Neuronal stem cell (in vitro differentiated cells): ENCODE results near the gene KIR3DL2.

Experiments
- DNase-seq: peaks from one replicate; pipeline ENCODE4 v3.0.0-alpha.2; 2013; ENCODE audit warnings: low spot score
- H2AFZ ChIP-seq: one replicate; pipeline ENCODE4 v1.6.1; 2013; ENCODE audit warnings: mild to moderate bottlenecking, low read length, inconsistent platforms
- H2AK5ac ChIP-seq: 2 replicates; pipeline ENCODE4 v1.6.1; 2013; ENCODE audit warnings: low read depth, mild to moderate bottlenecking, inconsistent platforms, low read length, moderate library complexity, mixed read lengths
- H2BK120ac ChIP-seq: 2 replicates; pipeline ENCODE4 v1.6.1; 2013; ENCODE audit warnings: low read depth, mild to moderate bottlenecking, inconsistent platforms, low read length, moderate library complexity, mixed read lengths
- H2BK12ac ChIP-seq: one replicate; pipeline ENCODE4 v1.6.1; 2013; ENCODE audit warnings: low read length, inconsistent platforms
- H2BK15ac ChIP-seq: 2 replicates; pipeline ENCODE4 v1.6.1; 2013; ENCODE audit warnings: mild to moderate bottlenecking, low read length, inconsistent platforms, mixed read lengths
- H2BK5ac ChIP-seq: one replicate; pipeline ENCODE4 v1.6.1; 2013; ENCODE audit warnings: inconsistent platforms, mild to moderate bottlenecking, low read length, moderate library complexity
- H3K14ac ChIP-seq: one replicate; pipeline ENCODE4 v1.6.1; 2013; ENCODE audit warnings: low read length, inconsistent platforms
- H3K18ac ChIP-seq: 2 replicates; pipeline ENCODE4 v1.6.1; 2013; ENCODE audit warnings: low read length, inconsistent platforms
- H3K23ac ChIP-seq: 2 replicates; pipeline ENCODE4 v1.6.1; 2013; ENCODE audit warnings: low read depth, mild to moderate bottlenecking, mixed read lengths, low read length, inconsistent platforms; ENCODE audit not compliant: poor library complexity
- H3K27ac ChIP-seq: replicated peaks from 3 replicates; pipeline ENCODE4 v1.5.1; 2013; ENCODE audit warnings: low read length, inconsistent platforms
- H3K27me3 ChIP-seq, 3 experiments: 2 replicates each; pipeline ENCODE4 v1.6.1; 2013; ENCODE audit warnings: low read length in 3 of 3, mild to moderate bottlenecking in 2 of 3, inconsistent platforms in 1 of 3, low read depth in 1 of 3, mixed read lengths in 1 of 3, moderate library complexity in 1 of 3; ENCODE audit not compliant: control insufficient read depth in 3 of 3, insufficient read depth in 3 of 3
- H3K36me3 ChIP-seq, 2 donors: replicated peaks in 1 of 2; 2 replicates each; pipeline ENCODE4 v1.6.1; 2013; ENCODE audit warnings: low read length in 2 of 2; ENCODE audit not compliant: control insufficient read depth in 2 of 2, insufficient read depth in 2 of 2
- H3K4ac ChIP-seq: 2 replicates; pipeline ENCODE4 v1.6.1; 2013; ENCODE audit warnings: inconsistent platforms, mild to moderate bottlenecking, low read length, moderate library complexity
- H3K4me1 ChIP-seq, 2 donors: 1 replicate in 1 of 2; 2 replicates in 1 of 2; pipeline ENCODE4 v1.6.1; 2013; ENCODE audit warnings: low read length in 2 of 2, low read depth in 1 of 2; ENCODE audit not compliant: control insufficient read depth in 2 of 2, insufficient read depth in 1 of 2
- H3K4me2 ChIP-seq: one replicate; pipeline ENCODE4 v1.6.1; 2013; ENCODE audit warnings: mild to moderate bottlenecking, low read length, inconsistent platforms; ENCODE audit not compliant: insufficient read depth, poor library complexity, severe bottlenecking
- H3K4me3 ChIP-seq, 2 donors: 2 replicates each; pipeline ENCODE4 v1.5.1; 2013; ENCODE audit warnings: low read length in 2 of 2, mild to moderate bottlenecking in 2 of 2, inconsistent platforms in 1 of 2, moderate library complexity in 1 of 2
- H3K79me1 ChIP-seq: one replicate; pipeline ENCODE4 v1.6.1; 2013; ENCODE audit warnings: low read depth, mild to moderate bottlenecking, inconsistent platforms, low read length, moderate library complexity
- H3K9ac ChIP-seq: one replicate; pipeline ENCODE4 v1.6.1; 2013; ENCODE audit warnings: mild to moderate bottlenecking, low read depth, low read length, inconsistent platforms; ENCODE audit not compliant: poor library complexity
- H3K9me3 ChIP-seq, 2 donors: replicated peaks in 1 of 2; 2 replicates each; pipeline versions ENCODE3 to v1.6.1; 2013; ENCODE audit warnings: low read length in 2 of 2, mild to moderate bottlenecking in 2 of 2, inconsistent platforms in 1 of 2, low read depth in 1 of 2, mixed read lengths in 1 of 2, moderate library complexity in 1 of 2; ENCODE audit not compliant: control insufficient read depth in 2 of 2, insufficient read depth in 1 of 2
- H4K8ac ChIP-seq: one replicate; pipeline ENCODE4 v1.6.1; 2013; ENCODE audit warnings: low read depth, mild to moderate bottlenecking, inconsistent platforms, low read length, moderate library complexity
- H4K91ac ChIP-seq: one replicate; pipeline ENCODE4 v1.6.1; 2013; ENCODE audit warnings: low read length, low read depth, mild to moderate bottlenecking, inconsistent platforms; ENCODE audit not compliant: poor library complexity
- WGBS, 2 donors: extraction: QIAGEN DNeasy Blood & Tissue Kit; methylation state at CpG; one replicate each; pipeline ENCODE4 v1.1.7; 2013; ENCODE audit warnings: missing lambda C conversion rate in 2 of 2, mixed read lengths in 1 of 2; ENCODE audit not compliant: insufficient read length in 2 of 2, insufficient replicate concordance in 1 of 2; ENCODE audit errors: extremely low coverage in 2 of 2; 5-methylcytosine and 5-hydroxymethylcytosine counted together

The KIR3DL2 gene

DNA sequence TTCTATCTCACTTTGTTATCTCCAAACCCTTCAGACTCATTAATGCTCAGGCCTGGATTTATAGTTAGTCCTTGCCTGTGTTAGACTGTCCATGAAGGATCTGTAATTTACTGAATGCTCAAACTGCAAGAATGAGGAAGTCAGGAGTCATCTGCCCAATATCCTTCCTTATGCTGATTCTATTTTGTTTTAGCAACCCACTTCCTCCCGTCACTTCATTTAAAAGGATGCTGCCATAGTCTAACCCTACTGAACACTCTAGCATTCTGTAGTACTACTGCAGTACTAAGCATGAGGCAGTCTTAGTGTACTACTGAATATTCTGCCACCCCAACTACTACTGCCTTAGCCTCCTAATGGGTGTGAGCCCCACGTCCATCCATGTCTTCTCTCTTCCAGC is 25.3 kb downstream of the KIR3DL2 start:
- Histone ChIP-seq H4K91ac (no peak overlapping the region), H3K79me1 (no peaks in the 10 kb centered on the region), H3K4ac (no peak overlapping the region), H2AK5ac (no peak overlapping the region), H3K4me1 (no peaks in the 10 kb centered on the region), H2AFZ (no peak overlapping the region), H3K4me2 (no peak overlapping the region), H3K36me3 (no peaks in the 10 kb centered on the region), H4K8ac (no peak overlapping the region), H3K23ac (no peak overlapping the region), H2BK15ac (no peak overlapping the region), H2BK12ac (no peak overlapping the region), H3K18ac (no peak overlapping the region), H3K14ac (no peak overlapping the region), H2BK5ac (no peak overlapping the region), H3K27me3 (no peaks in the 10 kb centered on the region), H3K9me3 (no peaks in the 10 kb centered on the region), H2BK120ac (no peak overlapping the region), H3K4me3 (no peak overlapping the region), H3K27ac (no peak overlapping the region), H3K9ac (no peak overlapping the region)
- WGBS, 2 donors: no CpG with 5 or more reads among the region's 2 CpGs
- DNase-seq: no peak

DNA sequence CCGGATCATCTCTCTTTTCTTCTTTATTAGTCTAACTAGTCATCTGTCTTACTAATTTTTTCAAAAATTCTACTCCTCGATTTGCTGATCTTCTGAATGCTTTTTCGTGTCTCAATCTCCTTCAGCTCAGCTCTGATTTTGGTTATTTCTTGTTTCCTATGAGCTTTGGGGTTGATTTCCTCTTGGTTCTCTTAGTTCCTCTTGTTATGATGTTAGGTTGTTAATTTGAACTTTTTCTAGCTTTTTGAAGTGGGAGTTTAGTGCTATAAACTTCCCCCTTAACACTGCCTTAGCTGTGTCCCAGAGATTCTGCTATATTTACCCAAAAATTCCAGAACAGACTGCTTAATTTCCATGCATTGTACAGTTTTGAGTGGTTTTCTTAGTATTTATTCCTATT is 27.2 kb downstream of the KIR3DL2 start:
- Histone ChIP-seq H2BK15ac (no peak overlapping the region), H2AFZ (no peak overlapping the region), H3K14ac (no peak overlapping the region), H2BK5ac (no peak overlapping the region), H3K27ac (no peak overlapping the region), H3K9ac (no peak overlapping the region), H3K79me1 (no peaks in the 10 kb centered on the region), H2AK5ac (no peak overlapping the region), H2BK12ac (no peak overlapping the region), H3K27me3 (peaks cover 0 to 7% (median 2%) of the 10 kb centered on the region in 3 experiments), H2BK120ac (no peak overlapping the region), H3K4ac (no peak overlapping the region), H4K91ac (no peak overlapping the region), H3K4me2 (no peak overlapping the region), H4K8ac (no peak overlapping the region), H3K9me3 (no peaks in the 10 kb centered on the region), H3K4me3 (no peak overlapping the region), H3K36me3 (no peaks in the 10 kb centered on the region), H3K4me1 (no peaks in the 10 kb centered on the region), H3K18ac (no peak overlapping the region), H3K23ac (no peak overlapping the region)
- DNase-seq: no peak
- WGBS, 2 donors: no CpG with 5 or more reads among the region's 3 CpGs

DNA sequence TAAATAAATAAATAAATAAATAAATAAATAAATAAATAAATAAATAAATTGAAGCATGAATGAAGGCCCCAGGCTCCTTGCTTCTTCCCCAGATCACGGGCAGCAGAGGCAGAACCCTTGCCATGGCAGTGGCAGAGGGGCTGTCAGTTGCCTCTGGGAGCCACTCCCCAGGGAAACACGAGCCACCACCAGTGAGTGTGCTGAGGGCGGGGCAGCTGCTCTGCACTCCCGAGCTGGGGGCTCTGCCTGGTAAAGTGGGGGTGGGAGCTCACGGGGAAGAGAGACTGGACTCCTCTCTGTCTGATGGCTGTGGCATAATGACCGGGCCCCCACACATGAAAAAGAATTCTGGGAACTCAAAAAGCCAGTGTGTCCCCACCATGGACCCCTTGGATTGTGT is 31.6 kb downstream of the KIR3DL2 start:
- no peak for DNase-seq
- Histone ChIP-seq H3K27me3 (peaks cover 0 to 7% (median 2%) of the 10 kb centered on the region in 3 experiments), H3K4me3 (no peak overlapping the region), H2AFZ (no peak overlapping the region), H2BK5ac (no peak overlapping the region), H3K4me1 (no peaks in the 10 kb centered on the region), H4K91ac (no peak overlapping the region), H3K4me2 (no peak overlapping the region), H2AK5ac (no peak overlapping the region), H4K8ac (no peak overlapping the region), H3K9me3 (peaks cover 0 to 2% of the 10 kb centered on the region in 2 donors), H2BK15ac (no peak overlapping the region), H2BK120ac (no peak overlapping the region), H3K23ac (no peak overlapping the region), H3K79me1 (peaks cover 2% of the 10 kb centered on the region), H3K36me3 (no peaks in the 10 kb centered on the region), H3K4ac (no peak overlapping the region), H2BK12ac (no peak overlapping the region), H3K9ac (no peak overlapping the region), H3K27ac (no peak overlapping the region), H3K14ac (no peak overlapping the region), H3K18ac (no peak overlapping the region)
- no CpG with 5 or more reads among the region's 6 CpGs for WGBS, 2 donors

DNA sequence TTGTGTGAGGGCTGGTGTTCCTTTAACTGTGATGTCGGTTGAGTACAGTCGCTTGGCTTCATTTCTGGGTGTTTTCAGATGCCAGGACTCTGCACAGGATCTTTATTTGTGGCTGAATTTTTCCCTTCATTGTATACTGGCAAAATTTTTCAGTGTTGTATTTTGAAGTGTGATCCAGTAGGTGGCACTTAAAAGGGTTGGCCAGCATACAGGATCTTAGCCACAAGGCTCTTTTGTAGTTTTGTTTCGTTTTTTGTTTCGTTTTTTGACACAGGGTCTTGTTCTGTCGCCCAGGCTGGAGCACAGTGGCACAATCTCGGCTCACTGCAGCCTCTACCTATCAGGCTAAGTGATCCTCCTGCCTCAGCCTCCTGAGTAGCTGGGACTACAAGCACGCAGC is 32.5 kb downstream of the KIR3DL2 start:
- H3K4me1 ChIP-seq: no peaks in the 10 kb centered on the region
- H3K18ac ChIP-seq: no peak overlapping the region
- no peak overlapping the region for H2BK12ac ChIP-seq
- H2BK15ac ChIP-seq: no peak overlapping the region
- H3K14ac ChIP-seq: no peak overlapping the region
- no peak overlapping the region for H3K4ac ChIP-seq
- H3K36me3 ChIP-seq: no peaks in the 10 kb centered on the region
- no peak overlapping the region for H3K23ac ChIP-seq
- H4K8ac ChIP-seq: no peak overlapping the region
- H3K79me1 ChIP-seq: peaks cover 2% of the 10 kb centered on the region
- no peak overlapping the region for H3K4me3 ChIP-seq
- H3K9me3 ChIP-seq: peaks cover 0 to 2% of the 10 kb centered on the region in 2 donors
- H2BK120ac ChIP-seq: no peak overlapping the region
- no CpG with 5 or more reads among the region's 7 CpGs for WGBS, 2 donors
- no peak overlapping the region for H2AK5ac ChIP-seq
- no peak overlapping the region for H4K91ac ChIP-seq
- no peak for DNase-seq
- H2AFZ ChIP-seq: no peak overlapping the region
- H3K9ac ChIP-seq: no peak overlapping the region
- no peak overlapping the region for H3K27ac ChIP-seq
- no peak overlapping the region for H2BK5ac ChIP-seq
- no peak overlapping the region for H3K4me2 ChIP-seq
- H3K27me3 ChIP-seq: peaks cover 0 to 7% (median 2%) of the 10 kb centered on the region in 3 experiments
